AG04449 (cell line): ENCODE data around the gene MANEA.

Experiments
- CTCF ChIA-PET: fragments of 350-600 bp; formaldehyde crosslinking; extraction: SDS; loops from one replicate; lab custom pipeline; 2021; ENCODE audit warnings: antibody characterized with exemption; lab: Yijun Ruan, JAX
- POLR2A ChIA-PET: fragments of 400-600, 350-600 bp; formaldehyde crosslinking; extraction: SDS; loops from one replicate; lab custom pipeline; 2020; ENCODE audit warnings: antibody characterized with exemption, inconsistent platforms; lab: Yijun Ruan, JAX
- DNase-seq: peaks from one replicate; pipeline ENCODE4 v3.0.0-alpha.2; 2010; ENCODE audit warnings: low read depth, low spot score
- H3K4me3 ChIP-seq: 2 replicates; pipeline ENCODE4 v1.5.1; 2011; ENCODE audit warnings: low read depth, mild to moderate bottlenecking, control low read depth, low read length
- CTCF ChIP-seq: IDR thresholded peaks from one replicate; pipeline ENCODE4 v1.5.1; 2011; ENCODE audit warnings: mild to moderate bottlenecking, moderate library complexity, low read length, control low read depth, inconsistent platforms; ENCODE audit not compliant: insufficient read depth; ENCODE audit errors: missing control alignments

Gene MANEA

GRCh38 chr6:95577304-95578105 is at the start of gene MANEA:
Gene MANEA, plus strand, starts transcription at chr6:95577535. Its CDS starts 8,905 bp downstream, at chr6:95586440.
- POLR2A ChIA-PET: no interaction called here
- H3K4me3 ChIP-seq: peak within 1 kb of the TSS; percentile 82
- TF ChIP-seq CTCF: no peak
- CTCF ChIA-PET: no interaction called here
- DNase-seq: peak; percentile 31

GRCh38 chr6:95529762-95530161 is 47.6 kb upstream of the MANEA start:
- ChIA-PET CTCF (no interaction called here), POLR2A (no interaction called here)

GRCh38 chr6:95530176-95530819 is 47.0 kb upstream of the MANEA start:
- ChIA-PET POLR2A (no interaction called here), CTCF (no interaction called here)
- TF ChIP-seq CTCF: no peak
- H3K4me3 ChIP-seq: no peak overlapping the region
- no peak for DNase-seq

More at GRCh38 chr6:95529762-95530161, 47.6 kb upstream of the MANEA start:
- DNase-seq: no peak
- TF ChIP-seq CTCF: no peak
- H3K4me3 ChIP-seq: no peak overlapping the region

- TF ChIP-seq CTCF: no peak
- POLR2A ChIA-PET: no interaction called here
- CTCF ChIA-PET: no interaction called here
- no peak overlapping the region for H3K4me3 ChIP-seq
- DNase-seq: no peak
These were observed 33.5 kb upstream of the MANEA start for GRCh38 chr6:95543798-95544197.

GRCh38 chr6:95544517-95545225 is 32.7 kb upstream of the MANEA start:
- POLR2A ChIA-PET: no interaction called here
- no peak for DNase-seq
- CTCF ChIA-PET: no interaction called here
- TF ChIP-seq CTCF: no peak
- H3K4me3 ChIP-seq: no peak overlapping the region

- no peak overlapping the region for H3K4me3 ChIP-seq
- ChIA-PET POLR2A (no interaction called here), CTCF (no interaction called here)
- DNase-seq: no peak
- no peak for TF ChIP-seq CTCF
These were observed 32.1 kb upstream of the MANEA start for GRCh38 chr6:95545226-95545625.
